ENCODE data around the gene ABCG1. TPM values are rescaled to one million over a fixed set of nuclear protein-coding genes. Genes with fewer than 3 reads are reported as not detected.

The ABCG1 gene
- total and polyA plus RNA-seq, 2 of the 4 experiments (the other 2 are of a cell fraction) = 0.19 to 0.36 TPM

DNA sequence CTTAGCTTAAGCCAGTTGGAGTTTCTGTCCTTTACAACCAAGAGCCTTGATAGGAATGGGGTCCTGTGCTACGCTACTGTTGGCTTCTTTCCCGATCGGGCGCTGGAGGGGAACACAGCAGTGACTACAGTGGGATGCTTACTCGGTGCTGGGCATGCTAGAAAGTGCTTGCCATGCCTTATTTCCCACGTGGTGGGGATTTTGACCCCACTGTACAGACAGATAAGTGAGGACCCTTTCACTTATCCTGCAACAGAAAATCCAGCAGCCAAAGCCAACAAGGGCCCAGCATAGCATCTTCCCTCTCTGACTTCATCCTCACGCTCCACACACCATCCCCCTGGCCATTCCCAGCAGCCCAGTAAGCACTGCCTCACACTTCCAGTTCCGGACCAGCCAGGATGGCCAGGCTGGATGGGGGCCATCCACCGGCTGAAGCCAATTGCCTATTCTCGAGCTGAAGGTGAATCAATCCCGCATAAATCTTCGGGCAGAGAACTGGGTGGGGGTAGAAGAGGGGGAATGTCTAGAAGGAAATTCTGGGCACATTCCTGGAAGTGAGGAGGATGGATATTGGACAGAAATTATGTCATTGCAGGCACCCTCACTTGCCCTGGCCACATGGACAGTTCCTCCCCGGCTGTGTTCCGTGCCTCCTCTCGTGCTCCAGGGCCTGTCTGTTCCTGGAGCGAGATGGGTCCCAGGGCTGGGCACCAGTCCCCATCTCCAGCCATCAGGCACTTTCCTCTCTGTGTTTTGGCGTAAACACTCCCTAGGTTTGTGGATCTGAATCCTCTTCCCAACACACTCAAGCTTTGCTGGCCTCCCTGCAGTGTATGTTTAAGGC, 2.0 kb upstream of the ABCG1 start:
- BruUV-seq (replicated peaks) = no TSS peak
- H3K4me1 ChIP-seq (ENCODE audit: control insufficient read depth, insufficient read depth, low read length) = peaks cover 6% of the 10 kb centered on the region; the same call in 1 of the 2 replicates
- CTCF ChIA-PET = no interaction called here

More for the DNA sequence above, 2.0 kb upstream of the ABCG1 start:
- Histone ChIP-seq H2BK5ac (ENCODE audit: low read depth, low read length, poor library complexity, severe bottlenecking) (no peak overlapping the region), H3K18ac (ENCODE audit: low read depth, low read length) (no peak overlapping the region), H3K9me1 (ENCODE audit: insufficient read depth, low read length) (peaks cover 7% of the 10 kb centered on the region; the same call in 1 of the 2 replicates), H3K27me3 (ENCODE audit: control insufficient read depth, insufficient read depth, low read length) (peaks cover 18% of the 10 kb centered on the region), H2AFZ (replicated peaks; ENCODE audit: low read length, poor library complexity) (no peak overlapping the region), H3K9me3 (ENCODE audit: control insufficient read depth, insufficient read depth, low read length) (peaks cover 7% of the 10 kb centered on the region), H4K91ac (ENCODE audit: insufficient read depth, low read depth, low read length) (no peak overlapping the region), H2BK20ac (ENCODE audit: low read depth, low read length) (no peak overlapping the region), H2AK9ac (replicated peaks; ENCODE audit: low read depth, low read length, poor library complexity) (no peak overlapping the region), H4K8ac (ENCODE audit: low read depth in 2 of 2, low read length in 2 of 2) (no peak overlapping the region), H4K5ac (ENCODE audit: low read depth, low read length) (no peak overlapping the region), H3K27ac (ENCODE audit: insufficient read depth, low read length) (no peak overlapping the region), H3K36me3 (ENCODE audit: control insufficient read depth, insufficient read depth, low read length) (no peaks in the 10 kb centered on the region), H3K56ac (ENCODE audit: extremely low read depth, insufficient read depth, low read length) (no peak overlapping the region), H3K4me3 (ENCODE audit: insufficient read depth, low read depth, low read length) (no peak overlapping the region), H3K14ac (replicated peaks; ENCODE audit: low read depth, low read length) (no peak overlapping the region), H3K9ac (ENCODE audit: low read depth, low read length) (no peak overlapping the region), H4K20me1 (ENCODE audit: insufficient read depth, low read length) (no peaks in the 10 kb centered on the region), H3K79me1 (ENCODE audit: low read depth in 1 of 2, low read length in 2 of 2) (no peaks in the 10 kb centered on the region), H2BK120ac (ENCODE audit: low read depth, low read length) (no peak overlapping the region), H3K4me2 (ENCODE audit: low read depth, low read length) (no peak overlapping the region), H3K23ac (ENCODE audit: low read depth, low read length) (no peak overlapping the region), H2AK5ac (ENCODE audit: low read depth, low read length) (no peak overlapping the region), H2BK15ac (ENCODE audit: low read depth, low read length) (no peak overlapping the region), H3K4ac (ENCODE audit: low read depth, low read length) (no peak overlapping the region)
- 50% methylated on average over 1 of the region's 17 CpGs; no CpG with 5 or more reads in 1 of the 2 experiments for WGBS, 2 experiments (ENCODE audit: extremely low coverage in 2 of 2, insufficient read length in 1 of 2)
- intact Hi-C loops (cut with micrococcal nuclease) = no loop called here
- dilution Hi-C loops (cut with HindIII; ENCODE audit: low sequenced_read_pairs, unreplicated experiment) = no loop called here
- ATAC-seq (ENCODE audit: low read depth) (no peak), DNase-seq (no peak)
- POLR2A ChIA-PET (ENCODE audit: unreplicated experiment) = interaction anchor here (0.6 kb wide), 1 partner anchor 24 kb away, joined by 3 read pairs; no protein-coding TSS in a partner anchor
- in situ Hi-C loops (cut with MboI; ENCODE audit: low sequenced_read_pairs) = no loop called here
- TF ChIP-seq RFX5 (IDR thresholded peaks at IDR 0.05; ENCODE audit: low read depth, low read length) (no peak), MAZ (IDR thresholded peaks at IDR 0.05; ENCODE audit: borderline replicate concordance, low read depth, low read length) (no peak), FOS (IDR thresholded peaks at IDR 0.05; ENCODE audit: low read depth, low read length) (no peak), NFE2L2 (IDR thresholded peaks at IDR 0.05; ENCODE audit: low read depth, low read length) (no peak), SMC3 (IDR thresholded peaks at IDR 0.05; ENCODE audit: low read depth, low read length) (no peak), POLR2A (IDR thresholded peaks at IDR 0.05; ENCODE audit: low read depth, low read length) (no peak), RAD21 (IDR thresholded peaks at IDR 0.05; ENCODE audit: low read length) (no peak), MAFK (IDR thresholded peaks at IDR 0.05; ENCODE audit: low read depth, low read length) (no peak), MXI1 (IDR thresholded peaks at IDR 0.05; ENCODE audit: borderline replicate concordance, low read depth, low read length) (no peak), CEBPB (IDR thresholded peaks at IDR 0.05; ENCODE audit: low read depth, low read length) (no peak), RCOR1 (IDR thresholded peaks at IDR 0.05; ENCODE audit: insufficient replicate concordance, low read length) (no peak)
- TF ChIP-seq, protein P1, sequence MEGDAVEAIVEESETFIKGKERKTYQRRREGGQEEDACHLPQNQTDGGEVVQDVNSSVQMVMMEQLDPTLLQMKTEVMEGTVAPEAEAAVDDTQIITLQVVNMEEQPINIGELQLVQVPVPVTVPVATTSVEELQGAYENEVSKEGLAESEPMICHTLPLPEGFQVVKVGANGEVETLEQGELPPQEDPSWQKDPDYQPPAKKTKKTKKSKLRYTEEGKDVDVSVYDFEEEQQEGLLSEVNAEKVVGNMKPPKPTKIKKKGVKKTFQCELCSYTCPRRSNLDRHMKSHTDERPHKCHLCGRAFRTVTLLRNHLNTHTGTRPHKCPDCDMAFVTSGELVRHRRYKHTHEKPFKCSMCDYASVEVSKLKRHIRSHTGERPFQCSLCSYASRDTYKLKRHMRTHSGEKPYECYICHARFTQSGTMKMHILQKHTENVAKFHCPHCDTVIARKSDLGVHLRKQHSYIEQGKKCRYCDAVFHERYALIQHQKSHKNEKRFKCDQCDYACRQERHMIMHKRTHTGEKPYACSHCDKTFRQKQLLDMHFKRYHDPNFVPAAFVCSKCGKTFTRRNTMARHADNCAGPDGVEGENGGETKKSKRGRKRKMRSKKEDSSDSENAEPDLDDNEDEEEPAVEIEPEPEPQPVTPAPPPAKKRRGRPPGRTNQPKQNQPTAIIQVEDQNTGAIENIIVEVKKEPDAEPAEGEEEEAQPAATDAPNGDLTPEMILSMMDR (conservative IDR thresholded peaks at IDR 0.05; ENCODE audit: low read depth, low read length) = no peak
- TF ChIP-seq, protein P2, sequence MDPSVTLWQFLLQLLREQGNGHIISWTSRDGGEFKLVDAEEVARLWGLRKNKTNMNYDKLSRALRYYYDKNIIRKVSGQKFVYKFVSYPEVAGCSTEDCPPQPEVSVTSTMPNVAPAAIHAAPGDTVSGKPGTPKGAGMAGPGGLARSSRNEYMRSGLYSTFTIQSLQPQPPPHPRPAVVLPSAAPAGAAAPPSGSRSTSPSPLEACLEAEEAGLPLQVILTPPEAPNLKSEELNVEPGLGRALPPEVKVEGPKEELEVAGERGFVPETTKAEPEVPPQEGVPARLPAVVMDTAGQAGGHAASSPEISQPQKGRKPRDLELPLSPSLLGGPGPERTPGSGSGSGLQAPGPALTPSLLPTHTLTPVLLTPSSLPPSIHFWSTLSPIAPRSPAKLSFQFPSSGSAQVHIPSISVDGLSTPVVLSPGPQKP (IDR thresholded peaks at IDR 0.05; ENCODE audit: borderline replicate concordance, low read depth, low read length) = no peak
